RWPE1 (cell line): ENCODE data around the gene TCEAL1.

Experiments
- CTCF ChIA-PET: fragments of 350-600 bp; sonication (Branson Sonifier 250); formaldehyde crosslinking; extraction: SDS; loops from one replicate; lab custom pipeline; 2021; lab: Yijun Ruan, JAX
- POLR2A ChIA-PET: fragments of 400-600 bp; formaldehyde crosslinking; extraction: SDS; loops from one replicate; lab custom pipeline; 2020; ENCODE audit warnings: antibody characterized with exemption; ENCODE audit not compliant: low non-redundant PET; lab: Yijun Ruan, JAX
- DNase-seq: peaks from one replicate; pipeline ENCODE4 v3.0.0; 2012; ENCODE audit warnings: low spot score
- H3K27ac ChIP-seq: fragments of 450-650 bp; 2 replicates; pipeline ENCODE4 v1.5.1; 2017
- TF ChIP-seq, protein P1 (sequence below): fragments of 450-650 bp; conservative IDR thresholded peaks from 2 replicates; pipeline ENCODE4 v1.5.1; 2017; ENCODE audit warnings: low read depth, mild to moderate bottlenecking

The TCEAL1 gene

DNA sequence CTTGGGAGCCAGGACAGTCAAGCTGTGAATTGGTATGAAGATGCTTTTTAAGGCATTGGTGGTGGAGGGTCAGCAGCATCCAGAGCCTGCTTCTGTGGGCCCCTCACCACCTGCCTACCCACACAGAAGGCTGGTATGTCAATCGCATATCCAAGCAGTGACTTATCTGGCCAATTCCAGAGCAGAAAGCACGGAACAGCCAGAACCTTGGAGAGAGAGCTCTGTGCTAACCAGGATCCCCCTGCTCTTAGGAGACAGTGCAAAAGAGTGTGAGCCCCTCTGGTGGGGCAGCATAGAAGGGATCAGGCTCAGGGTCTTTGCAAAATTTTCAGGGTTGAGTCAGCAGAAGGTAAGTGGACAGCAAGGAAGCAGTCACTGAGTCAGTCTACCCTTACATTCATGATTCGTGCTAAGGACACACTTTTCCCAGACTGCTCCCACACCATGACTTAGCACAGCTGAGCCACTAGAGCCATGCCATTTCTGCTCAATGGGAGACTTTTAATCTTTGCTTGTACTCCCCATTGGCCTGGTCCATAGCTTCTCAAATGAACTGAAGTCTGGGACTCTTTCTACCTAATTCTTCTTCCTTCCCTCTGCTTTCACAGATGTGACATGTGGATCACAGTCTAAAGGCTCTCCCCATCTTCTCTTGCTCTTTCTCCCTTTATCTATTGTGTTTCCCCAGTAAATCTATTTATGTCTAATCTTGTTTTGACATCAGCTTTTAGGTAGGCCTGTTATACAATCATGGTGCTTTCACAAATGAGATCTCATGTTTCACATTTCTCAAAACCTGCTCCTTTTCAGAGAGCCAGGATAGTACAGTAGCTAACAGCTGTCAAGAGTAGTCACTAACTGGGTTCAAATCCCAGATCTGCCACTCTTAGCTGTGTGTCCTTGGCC, 37.7 kb downstream of the TCEAL1 start:
- no peak overlapping the region for H3K27ac ChIP-seq
- TF ChIP-seq, protein P1, sequence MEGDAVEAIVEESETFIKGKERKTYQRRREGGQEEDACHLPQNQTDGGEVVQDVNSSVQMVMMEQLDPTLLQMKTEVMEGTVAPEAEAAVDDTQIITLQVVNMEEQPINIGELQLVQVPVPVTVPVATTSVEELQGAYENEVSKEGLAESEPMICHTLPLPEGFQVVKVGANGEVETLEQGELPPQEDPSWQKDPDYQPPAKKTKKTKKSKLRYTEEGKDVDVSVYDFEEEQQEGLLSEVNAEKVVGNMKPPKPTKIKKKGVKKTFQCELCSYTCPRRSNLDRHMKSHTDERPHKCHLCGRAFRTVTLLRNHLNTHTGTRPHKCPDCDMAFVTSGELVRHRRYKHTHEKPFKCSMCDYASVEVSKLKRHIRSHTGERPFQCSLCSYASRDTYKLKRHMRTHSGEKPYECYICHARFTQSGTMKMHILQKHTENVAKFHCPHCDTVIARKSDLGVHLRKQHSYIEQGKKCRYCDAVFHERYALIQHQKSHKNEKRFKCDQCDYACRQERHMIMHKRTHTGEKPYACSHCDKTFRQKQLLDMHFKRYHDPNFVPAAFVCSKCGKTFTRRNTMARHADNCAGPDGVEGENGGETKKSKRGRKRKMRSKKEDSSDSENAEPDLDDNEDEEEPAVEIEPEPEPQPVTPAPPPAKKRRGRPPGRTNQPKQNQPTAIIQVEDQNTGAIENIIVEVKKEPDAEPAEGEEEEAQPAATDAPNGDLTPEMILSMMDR: no peak
- CTCF ChIA-PET: no interaction called here
- POLR2A ChIA-PET: no interaction called here
- DNase-seq: no peak

DNA sequence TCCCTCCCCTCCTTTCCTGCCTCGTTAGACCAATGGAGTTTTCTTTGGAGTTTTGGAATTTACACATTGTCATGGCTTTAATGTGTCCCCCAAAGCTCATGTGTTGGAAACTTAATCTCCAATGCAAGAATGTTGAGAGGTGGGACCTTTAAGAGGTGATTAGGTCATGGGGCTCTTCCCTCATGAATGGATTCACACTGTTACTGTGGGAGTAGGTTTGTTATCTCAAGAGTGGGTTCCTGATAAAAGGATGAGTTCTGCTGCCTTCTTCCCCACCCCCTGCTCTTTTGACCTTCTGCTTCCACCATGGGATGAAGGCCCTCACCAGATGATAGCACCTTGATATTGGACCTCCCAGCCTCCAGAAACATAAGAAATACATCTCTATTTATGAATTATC, 41.0 kb downstream of the TCEAL1 start:
- DNase-seq: no peak
- H3K27ac ChIP-seq: no peak overlapping the region
- POLR2A ChIA-PET: no interaction called here
- CTCF ChIA-PET: no interaction called here
- TF ChIP-seq, protein P1: no peak

DNA sequence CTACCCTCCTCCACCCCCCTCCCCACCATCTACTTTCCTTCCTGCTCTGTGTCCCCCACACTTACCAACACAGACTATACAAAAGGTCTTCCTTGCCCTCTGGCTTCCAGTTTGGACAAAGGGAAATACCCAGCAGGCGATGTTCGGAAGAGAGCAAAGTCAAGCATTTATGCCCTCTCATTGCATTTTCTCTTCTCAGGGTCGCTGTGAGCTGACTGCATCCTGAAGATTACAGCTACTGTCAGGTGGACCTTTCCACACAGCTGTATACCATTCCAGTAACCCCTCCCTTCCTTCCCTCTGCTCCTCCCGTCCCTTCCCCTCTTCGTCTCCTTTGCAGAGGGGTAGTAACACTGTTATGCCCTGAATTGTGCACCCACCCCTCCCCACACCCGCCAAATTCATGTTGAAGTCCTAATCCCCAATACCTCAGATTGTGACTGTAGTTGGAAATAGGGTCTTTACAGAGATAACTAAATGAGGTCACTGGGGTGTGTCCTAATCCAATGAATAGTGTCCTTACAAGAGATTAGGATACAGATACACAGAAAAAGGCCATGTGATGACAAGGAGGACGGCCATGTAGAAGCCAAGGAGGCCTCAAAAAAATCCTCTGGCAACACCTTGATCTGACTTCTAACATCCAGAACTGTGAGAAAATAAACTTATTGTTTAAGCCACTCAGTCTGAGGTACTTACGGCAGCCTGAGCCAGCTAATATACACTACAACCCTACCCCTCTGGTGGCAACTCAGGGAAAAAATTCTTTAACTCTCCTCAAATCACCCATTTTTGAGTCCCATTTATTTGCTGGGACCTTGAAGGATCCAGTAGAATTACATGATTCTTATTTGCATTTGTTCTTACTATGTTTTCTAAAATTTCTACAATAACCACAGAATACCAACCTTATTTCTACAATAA, 46.0 kb downstream of the TCEAL1 start:
- TF ChIP-seq, protein P1: no peak
- H3K27ac ChIP-seq: no peak overlapping the region
- ChIA-PET CTCF (no interaction called here), POLR2A (no interaction called here)
- no peak for DNase-seq

DNA sequence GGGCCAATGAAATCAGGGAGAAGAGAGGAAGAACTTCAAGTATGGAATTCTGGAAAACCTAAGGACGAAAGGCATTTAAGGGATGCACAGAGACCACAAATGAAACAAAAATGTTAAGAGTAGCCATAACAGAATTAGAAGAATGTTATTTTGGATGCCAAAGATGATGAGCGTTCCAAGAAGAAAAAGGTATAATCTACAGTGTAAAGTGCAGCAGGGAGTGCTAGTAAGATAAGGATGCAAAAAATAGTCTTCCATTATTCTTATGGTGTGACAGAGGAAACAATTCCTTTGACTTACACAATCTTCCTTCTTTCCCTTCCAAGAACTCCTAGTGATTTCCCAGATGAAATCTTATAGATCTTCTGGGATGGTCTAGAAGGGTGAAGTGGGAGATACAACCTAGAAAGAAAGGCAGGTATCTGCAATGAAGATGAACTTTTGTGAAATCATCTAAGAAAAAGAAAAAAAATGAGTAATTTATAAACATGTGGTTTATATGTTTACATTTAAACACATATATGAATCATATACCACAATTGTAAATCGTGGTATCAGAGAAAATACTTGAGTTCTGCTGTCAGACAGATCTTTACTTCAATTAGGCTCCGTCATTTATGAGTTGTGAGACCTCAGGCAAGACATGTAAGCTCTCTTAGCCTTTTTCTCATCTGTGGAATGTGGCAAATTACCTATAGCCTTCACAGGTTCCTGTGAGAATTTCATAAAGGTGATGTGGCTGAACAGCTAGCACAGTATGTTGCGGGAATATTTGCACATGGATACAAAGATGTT, 49.6 kb downstream of the TCEAL1 start:
- ChIA-PET POLR2A (no interaction called here), CTCF (no interaction called here)
- DNase-seq: no peak
- no peak overlapping the region for H3K27ac ChIP-seq
- TF ChIP-seq, protein P1: no peak
